Right lobe of liver (tissue), 4 donors: Measurements from ENCODE around the gene KLF4.

Source experiments
- CTCF ChIP-seq, 4 donors: fragments of 200-600 bp in 3 of 4; fragments of 450-650 bp in 1 of 4; IDR thresholded peaks; one replicate each; pipeline versions ENCODE4 v1.5.1 to v1.8.0; 2016 to 2022; ENCODE audit warnings: antibody characterized with exemption in 4 of 4, mild to moderate bottlenecking in 2 of 4
- POLR2A ChIP-seq: fragments of 450-650 bp; IDR thresholded peaks from one replicate; pipeline ENCODE4 v1.6.1; 2017; ENCODE audit warnings: antibody characterized with exemption, mild to moderate bottlenecking
- donor health status: DM: no; HTN: no; CAD: no.
- donor health status: DM: no; HTN: no; CAD: no.
- donor health status: DM: no; HTN: yes; CAD: no.

GRCh38 chr9:107488375-107489143 lies 1.0 kb downstream of the KLF4 start:
- no peak for TF ChIP-seq CTCF (IDR thresholded peaks at IDR 0.05)
- TF ChIP-seq POLR2A = peak; percentile 86
